H1 (cell line): ENCODE data around the gene ADPGK. TPM values are rescaled to one million over a fixed set of nuclear protein-coding genes. Genes with fewer than 3 reads are reported as not detected.

Experiments
- KDM1A ChIP-seq: fragments of 200-600, 300-600 bp; sonication (generic); IDR thresholded peaks from 2 replicates; pipeline ENCODE4 v1.7.1; 2016; ENCODE audit warnings: mild to moderate bottlenecking, low read length, borderline replicate concordance
- SIX5 ChIP-seq: IDR thresholded peaks from 2 replicates; pipeline ENCODE4 v1.6.1; 2011; ENCODE audit warnings: mild to moderate bottlenecking, low read depth, low read length
- polyA plus RNA-seq, 7 experiments: library from polyadenylated mRNA; depleted of rRNA in 3 of 7; stranded (reverse) in 5 of 7; unstranded in 2 of 7; fragments of >200 nt in 5 of 7; fragments of 200-250 nt in 2 of 7; gene quantifications; 1 replicate in 5 of 7; 2 replicates in 1 of 7; 4 replicates in 1 of 7; pipeline versions ENCODE4 v1.2.1 to v1.2.3, GENCODE V29; 2011 to 2013; ENCODE audit warnings: missing spikeins in 2 of 7, mixed read lengths in 2 of 7
- total RNA-seq: library from RNA; stranded (reverse); fragmentation: NEBNext Ultra II Directional; extraction: Animal tissue kit (Norgen Biotek cat#: 25700); gene quantifications from 2 replicates; pipeline ENCODE4 v1.2.1, GENCODE V29; 2021

Gene ADPGK
- total and polyA plus RNA-seq, 2 of the 8 experiments (the other 6 are each of a cell fraction or from before 2014, with no cell fraction given): 32.2 to 38.2 TPM

DNA sequence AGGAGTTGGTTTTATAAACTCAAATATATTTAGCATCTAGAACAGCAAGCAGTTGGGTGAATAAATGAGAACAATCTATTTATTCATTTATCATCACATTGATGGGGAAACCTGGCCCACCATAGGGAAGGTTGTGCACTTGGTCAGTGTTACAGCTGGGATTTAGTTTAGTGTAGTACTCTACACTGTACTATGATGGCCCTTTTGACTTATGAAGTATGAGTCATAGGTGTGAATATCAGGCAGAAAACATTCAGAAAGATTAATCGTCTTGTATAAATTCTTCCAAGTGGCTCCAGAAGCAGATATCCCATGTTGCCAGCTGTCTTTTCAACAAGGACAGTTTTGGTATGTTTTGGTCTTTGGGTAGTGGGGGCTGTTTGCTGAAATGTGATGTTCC, 59.5 kb downstream of the ADPGK start (continued):
- no peak for TF ChIP-seq SIX5
- no peak for TF ChIP-seq KDM1A
